ENCODE data around the gene TNFSF13B.

The TNFSF13B gene

GRCh38 chr13:108227651-108228272 is 41.8 kb upstream of the TNFSF13B start:
- Histone ChIP-seq H2BK120ac (ENCODE audit: low read depth, low read length) (no peak overlapping the region), H3K23ac (ENCODE audit: low read length) (no peak overlapping the region), H3K56ac (ENCODE audit: low read length) (no peak overlapping the region), H3K4ac (ENCODE audit: low read depth, low read length) (no peak overlapping the region), H4K5ac (ENCODE audit: low read length) (no peak overlapping the region), H3K36me3 (ENCODE audit: control insufficient read depth, insufficient read depth, low read length) (no peaks in the 10 kb centered on the region), H3K79me2 (ENCODE audit: control insufficient read depth, insufficient read depth, low read length) (peaks cover 6% of the 10 kb centered on the region), H3K4me2 (ENCODE audit: low read length) (no peak overlapping the region), H3K9ac (ENCODE audit: low read length) (no peak overlapping the region), H3K4me1 (ENCODE audit: control insufficient read depth, low read depth, low read length) (no peaks in the 10 kb centered on the region), H4K8ac (ENCODE audit: low read depth, low read length) (no peak overlapping the region), H3K79me1 (ENCODE audit: low read length) (peaks cover 7% of the 10 kb centered on the region), H3K4me3 (ENCODE audit: low read length) (no peak overlapping the region), H2AK5ac (ENCODE audit: low read length) (no peak overlapping the region), H2BK5ac (ENCODE audit: low read length) (no peak overlapping the region), H3K27ac (ENCODE audit: low read depth, low read length) (no peak overlapping the region), H3K27me3 (ENCODE audit: insufficient read depth, low read length, poor library complexity) (no peaks in the 10 kb centered on the region), H3K18ac (ENCODE audit: low read length) (no peak overlapping the region), H2BK15ac (replicated peaks; ENCODE audit: low read depth) (no peak overlapping the region)
- no CpG with 5 or more reads among the region's 1 CpG for WGBS (ENCODE audit: extremely low coverage, insufficient coverage, low lambda C conversion rate)
- no peak for DNase-seq

- Histone ChIP-seq H3K4me2 (ENCODE audit: low read length) (no peak overlapping the region), H3K4me3 (ENCODE audit: low read length) (no peak overlapping the region), H3K18ac (ENCODE audit: low read length) (no peak overlapping the region), H3K79me1 (ENCODE audit: low read length) (peaks cover 5% of the 10 kb centered on the region), H3K56ac (ENCODE audit: low read length) (no peak overlapping the region), H3K27ac (ENCODE audit: low read depth, low read length) (no peak overlapping the region), H3K23ac (ENCODE audit: low read length) (no peak overlapping the region), H2BK120ac (ENCODE audit: low read depth, low read length) (no peak overlapping the region), H3K4ac (ENCODE audit: low read depth, low read length) (no peak overlapping the region), H4K5ac (ENCODE audit: low read length) (no peak overlapping the region), H2AK5ac (ENCODE audit: low read length) (no peak overlapping the region), H3K79me2 (ENCODE audit: control insufficient read depth, insufficient read depth, low read length) (peaks cover 4% of the 10 kb centered on the region), H3K36me3 (ENCODE audit: control insufficient read depth, insufficient read depth, low read length) (no peaks in the 10 kb centered on the region), H3K4me1 (ENCODE audit: control insufficient read depth, low read depth, low read length) (no peaks in the 10 kb centered on the region), H3K9ac (ENCODE audit: low read length) (no peak overlapping the region), H2BK15ac (replicated peaks; ENCODE audit: low read depth) (no peak overlapping the region), H2BK5ac (ENCODE audit: low read length) (no peak overlapping the region), H3K27me3 (ENCODE audit: insufficient read depth, low read length, poor library complexity) (no peaks in the 10 kb centered on the region), H4K8ac (ENCODE audit: low read depth, low read length) (no peak overlapping the region)
- no peak for DNase-seq
These were observed 39.1 kb upstream of the TNFSF13B start for GRCh38 chr13:108230377-108230776.

GRCh38 chr13:108249150-108249549 is 20.4 kb upstream of the TNFSF13B start:
- no peaks in the 10 kb centered on the region for H3K27me3 ChIP-seq (ENCODE audit: insufficient read depth, low read length, poor library complexity)
- H2BK15ac ChIP-seq (replicated peaks; ENCODE audit: low read depth): no peak overlapping the region
- H3K27ac ChIP-seq (ENCODE audit: low read depth, low read length): no peak overlapping the region
- no peaks in the 10 kb centered on the region for H3K36me3 ChIP-seq (ENCODE audit: control insufficient read depth, insufficient read depth, low read length)
- WGBS (ENCODE audit: extremely low coverage, insufficient coverage, low lambda C conversion rate): no CpG with 5 or more reads among the region's 4 CpGs
- H3K9ac ChIP-seq (ENCODE audit: low read length): no peak overlapping the region
- H2BK120ac ChIP-seq (ENCODE audit: low read depth, low read length): no peak overlapping the region
- no peak overlapping the region for H4K8ac ChIP-seq (ENCODE audit: low read depth, low read length)
- H3K18ac ChIP-seq (ENCODE audit: low read length): no peak overlapping the region
- DNase-seq: no peak
- no peak overlapping the region for H2BK5ac ChIP-seq (ENCODE audit: low read length)
- no peak overlapping the region for H3K4me2 ChIP-seq (ENCODE audit: low read length)
- no peak overlapping the region for H3K56ac ChIP-seq (ENCODE audit: low read length)
- H3K79me1 ChIP-seq (ENCODE audit: low read length): no peaks in the 10 kb centered on the region
- no peaks in the 10 kb centered on the region for H3K4me1 ChIP-seq (ENCODE audit: control insufficient read depth, low read depth, low read length)
- H2AK5ac ChIP-seq (ENCODE audit: low read length): no peak overlapping the region
- no peak overlapping the region for H3K4ac ChIP-seq (ENCODE audit: low read depth, low read length)
- no peak overlapping the region for H4K5ac ChIP-seq (ENCODE audit: low read length)
- no peak overlapping the region for H3K23ac ChIP-seq (ENCODE audit: low read length)
- no peaks in the 10 kb centered on the region for H3K79me2 ChIP-seq (ENCODE audit: control insufficient read depth, insufficient read depth, low read length)
- no peak overlapping the region for H3K4me3 ChIP-seq (ENCODE audit: low read length)

DNA sequence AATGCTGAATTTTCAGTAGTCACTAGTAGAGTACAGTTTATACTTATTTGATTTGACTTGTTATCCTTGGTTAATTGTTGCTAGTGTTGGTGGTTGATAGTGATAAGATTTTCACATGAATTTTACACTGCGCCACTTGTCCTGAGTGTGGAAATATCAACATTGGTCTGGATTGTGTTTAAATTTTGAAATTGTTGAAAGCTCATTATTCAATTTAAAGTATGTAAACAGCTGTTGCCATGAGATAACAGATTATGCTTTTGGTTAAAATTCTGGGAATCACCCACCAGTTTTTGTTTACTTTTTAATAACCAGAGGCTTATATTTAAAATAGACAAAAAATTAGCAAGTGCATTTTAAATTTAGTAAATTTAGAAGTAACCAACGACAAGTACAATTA is 12.3 kb upstream of the TNFSF13B start:
- H3K56ac ChIP-seq (ENCODE audit: low read length): no peak overlapping the region
- no peak overlapping the region for H4K5ac ChIP-seq (ENCODE audit: low read length)
- H2AK5ac ChIP-seq (ENCODE audit: low read length): no peak overlapping the region
- H3K4me1 ChIP-seq (ENCODE audit: control insufficient read depth, low read depth, low read length): no peaks in the 10 kb centered on the region
- no peaks in the 10 kb centered on the region for H3K36me3 ChIP-seq (ENCODE audit: control insufficient read depth, insufficient read depth, low read length)
- no peak overlapping the region for H2BK15ac ChIP-seq (replicated peaks; ENCODE audit: low read depth)
- H3K23ac ChIP-seq (ENCODE audit: low read length): no peak overlapping the region
- no peak overlapping the region for H3K27ac ChIP-seq (ENCODE audit: low read depth, low read length)
- no peak overlapping the region for H3K4ac ChIP-seq (ENCODE audit: low read depth, low read length)
- no peak overlapping the region for H4K8ac ChIP-seq (ENCODE audit: low read depth, low read length)
- H3K4me3 ChIP-seq (ENCODE audit: low read length): no peak overlapping the region
- DNase-seq: no peak
- H3K79me2 ChIP-seq (ENCODE audit: control insufficient read depth, insufficient read depth, low read length): no peaks in the 10 kb centered on the region
- no peak overlapping the region for H3K9ac ChIP-seq (ENCODE audit: low read length)
- no peak overlapping the region for H2BK120ac ChIP-seq (ENCODE audit: low read depth, low read length)
- H3K27me3 ChIP-seq (ENCODE audit: insufficient read depth, low read length, poor library complexity): no peaks in the 10 kb centered on the region
- WGBS (ENCODE audit: extremely low coverage, insufficient coverage, low lambda C conversion rate): no CpG with 5 or more reads among the region's 2 CpGs
- no peak overlapping the region for H3K4me2 ChIP-seq (ENCODE audit: low read length)
- no peaks in the 10 kb centered on the region for H3K79me1 ChIP-seq (ENCODE audit: low read length)
- no peak overlapping the region for H2BK5ac ChIP-seq (ENCODE audit: low read length)
- H3K18ac ChIP-seq (ENCODE audit: low read length): no peak overlapping the region

GRCh38 chr13:108263621-108264355 is 5.7 kb upstream of the TNFSF13B start:
- Histone ChIP-seq H3K27ac (ENCODE audit: low read depth, low read length) (no peak overlapping the region), H3K4me3 (ENCODE audit: low read length) (no peak overlapping the region), H3K79me2 (ENCODE audit: control insufficient read depth, insufficient read depth, low read length) (no peaks in the 10 kb centered on the region), H3K4ac (ENCODE audit: low read depth, low read length) (no peak overlapping the region), H3K4me2 (ENCODE audit: low read length) (no peak overlapping the region), H3K18ac (ENCODE audit: low read length) (no peak overlapping the region), H2BK5ac (ENCODE audit: low read length) (no peak overlapping the region), H2BK15ac (replicated peaks; ENCODE audit: low read depth) (no peak overlapping the region), H3K4me1 (ENCODE audit: control insufficient read depth, low read depth, low read length) (peaks cover 2% of the 10 kb centered on the region), H3K56ac (ENCODE audit: low read length) (no peak overlapping the region), H3K36me3 (ENCODE audit: control insufficient read depth, insufficient read depth, low read length) (no peaks in the 10 kb centered on the region), H2BK120ac (ENCODE audit: low read depth, low read length) (no peak overlapping the region), H2AK5ac (ENCODE audit: low read length) (no peak overlapping the region), H4K5ac (ENCODE audit: low read length) (no peak overlapping the region), H4K8ac (ENCODE audit: low read depth, low read length) (no peak overlapping the region), H3K9ac (ENCODE audit: low read length) (no peak overlapping the region), H3K27me3 (ENCODE audit: insufficient read depth, low read length, poor library complexity) (no peaks in the 10 kb centered on the region), H3K23ac (ENCODE audit: low read length) (no peak overlapping the region), H3K79me1 (ENCODE audit: low read length) (no peaks in the 10 kb centered on the region)
- DNase-seq: peak; percentile 69
- no CpG with 5 or more reads among the region's 9 CpGs for WGBS (ENCODE audit: extremely low coverage, insufficient coverage, low lambda C conversion rate)
